WTC11 (cell line): ENCODE measurements around the gene GNAL. TPM values are rescaled to one million over a fixed set of nuclear protein-coding genes. Genes with fewer than 3 reads are reported as not detected.

ENCODE experiments used
- ATAC-seq: fragments of 200-7000 bp; cut with Tn5 transposase; 2 replicates; pipeline ENCODE4 v1.10.0; 2021; ENCODE audit warnings: mild to moderate bottlenecking, moderate library complexity
- CTCF ChIA-PET: fragments of 300-600 bp; sonication (Branson Sonifier 250); formaldehyde crosslinking; loops from one replicate; lab custom pipeline; 2021; ENCODE audit warnings: antibody characterized with exemption; lab: Charles Lee
- POLR2A ChIA-PET: fragments of 350-600 bp; sonication (Branson Sonifier 250); formaldehyde crosslinking; loops from one replicate; lab custom pipeline; 2021; ENCODE audit warnings: antibody characterized with exemption; lab: Charles Lee
- DNase-seq: peaks from one replicate; pipeline ENCODE4 v3.0.0; 2021; ENCODE audit warnings: low spot score
- H3K27ac Mint-ChIP-seq: 2 replicates; pipeline ENCODE4 v1.8.0; 2021; ENCODE audit warnings: mixed read lengths
- H3K27me3 Mint-ChIP-seq: 2 replicates; pipeline ENCODE4 v1.8.0; 2021; ENCODE audit warnings: low read depth, mild to moderate bottlenecking, moderate library complexity, mixed read lengths
- H3K36me3 Mint-ChIP-seq: 2 replicates; pipeline ENCODE4 v1.8.0; 2021; ENCODE audit warnings: mixed read lengths
- H3K4me1 Mint-ChIP-seq: 2 replicates; pipeline ENCODE4 v1.8.0; 2022; ENCODE audit warnings: mixed read lengths
- H3K4me3 Mint-ChIP-seq: 2 replicates; pipeline ENCODE4 v1.8.0; 2021; ENCODE audit warnings: mild to moderate bottlenecking, moderate library complexity, mixed read lengths
- H3K9me3 Mint-ChIP-seq: 2 replicates; pipeline ENCODE4 v1.8.0; 2021; ENCODE audit warnings: mixed read lengths
- ARID4B ChIP-seq: sonication (generic); formaldehyde crosslinking; IDR thresholded peaks from 2 replicates; pipeline ENCODE4 v1.8.0; 2023; ENCODE audit warnings: missing genetic modification reagents, mild to moderate bottlenecking, borderline replicate concordance
- ELF4 ChIP-seq: sonication (generic); formaldehyde crosslinking; IDR thresholded peaks from 2 replicates; pipeline ENCODE4 v1.8.1; 2022; ENCODE audit warnings: low read depth, mild to moderate bottlenecking, moderate library complexity, missing genetic modification reagents
- EMX1 ChIP-seq: fragments of 250-450 bp; sonication (Bioruptor Pico); IDR thresholded peaks from 2 replicates; pipeline ENCODE4 v1.8.0; 2021; ENCODE audit warnings: mild to moderate bottlenecking
- HMGXB4 ChIP-seq: sonication (generic); formaldehyde crosslinking; IDR thresholded peaks from 2 replicates; pipeline ENCODE4 v1.8.1; 2023; ENCODE audit warnings: mild to moderate bottlenecking, moderate library complexity, missing genetic modification reagents
- IRF1 ChIP-seq: sonication (generic); formaldehyde crosslinking; IDR thresholded peaks from 2 replicates; pipeline ENCODE4 v1.8.0; 2023; ENCODE audit warnings: missing genetic modification reagents
- JAZF1 ChIP-seq: fragments of 250-450 bp; sonication (Bioruptor Pico); IDR thresholded peaks from 2 replicates; pipeline ENCODE4 v1.9.0; 2021; ENCODE audit warnings: moderate library complexity, mild to moderate bottlenecking, inconsistent platforms
- NR1H2 ChIP-seq: sonication (generic); formaldehyde crosslinking; IDR thresholded peaks from 2 replicates; pipeline ENCODE4 v1.9.0; 2021; ENCODE audit warnings: mild to moderate bottlenecking, moderate library complexity, missing genetic modification reagents
- OVOL2 ChIP-seq: fragments of 250-450 bp; sonication (Bioruptor Pico); IDR thresholded peaks from 2 replicates; pipeline ENCODE4 v1.9.0; 2021; ENCODE audit warnings: mild to moderate bottlenecking, borderline replicate concordance
- PRRX2 ChIP-seq: fragments of 250-450 bp; sonication (Bioruptor Pico); IDR thresholded peaks from 2 replicates; pipeline ENCODE4 v1.8.0; 2021; ENCODE audit warnings: mild to moderate bottlenecking
- SMAD4 ChIP-seq: sonication (generic); formaldehyde crosslinking; IDR thresholded peaks from 2 replicates; pipeline ENCODE4 v1.8.0; 2022; ENCODE audit warnings: mild to moderate bottlenecking, missing genetic modification reagents
- STAT6 ChIP-seq: sonication (generic); formaldehyde crosslinking; conservative IDR thresholded peaks from 2 replicates; pipeline ENCODE4 v1.8.1; 2023; ENCODE audit warnings: mild to moderate bottlenecking, low read depth, missing genetic modification reagents, moderate library complexity
- TEAD1 ChIP-seq: sonication (generic); formaldehyde crosslinking; IDR thresholded peaks from 2 replicates; pipeline ENCODE4 v1.8.0; 2022; ENCODE audit warnings: mild to moderate bottlenecking, missing genetic modification reagents
- USF2 ChIP-seq: sonication (generic); formaldehyde crosslinking; IDR thresholded peaks from 2 replicates; pipeline ENCODE4 v1.8.1; 2023; ENCODE audit warnings: mild to moderate bottlenecking, missing genetic modification reagents, moderate library complexity
- ZMAT4 ChIP-seq: fragments of 250-450 bp; sonication (Bioruptor Pico); IDR thresholded peaks from 2 replicates; pipeline ENCODE4 v1.9.0; 2021; ENCODE audit warnings: mild to moderate bottlenecking
- ZNF138 ChIP-seq: sonication (generic); formaldehyde crosslinking; conservative IDR thresholded peaks from 2 replicates; pipeline ENCODE4 v1.8.1; 2022; ENCODE audit warnings: mild to moderate bottlenecking, moderate library complexity, missing genetic modification reagents
- ZNF281 ChIP-seq: sonication (generic); formaldehyde crosslinking; IDR thresholded peaks from 2 replicates; pipeline ENCODE4 v1.8.0; 2023; ENCODE audit warnings: mild to moderate bottlenecking, missing genetic modification reagents
- ZNF317 ChIP-seq: sonication (generic); formaldehyde crosslinking; IDR thresholded peaks from 2 replicates; pipeline ENCODE4 v1.8.1; 2023; ENCODE audit warnings: low read depth, mild to moderate bottlenecking, moderate library complexity, missing genetic modification reagents, borderline replicate concordance
- ZNF416 ChIP-seq: fragments of 250-450 bp; sonication (Bioruptor Pico); IDR thresholded peaks from 2 replicates; pipeline ENCODE4 v1.9.0; 2021; ENCODE audit warnings: mild to moderate bottlenecking, inconsistent platforms
- ZNF425 ChIP-seq: fragments of 250-450 bp; sonication (Bioruptor Pico); conservative IDR thresholded peaks from 2 replicates; pipeline ENCODE4 v1.9.0; 2021; ENCODE audit warnings: mild to moderate bottlenecking
- total RNA-seq: library from RNA; stranded (reverse); gene quantifications from 3 replicates; pipeline ENCODE4 v1.2.3, GENCODE V29; 2021

GNAL gene
- total RNA-seq, 1 experiment from 2014 or later, result 22.3 TPM

GRCh38 chr18:11844436-11844835, 155.4 kb downstream of the GNAL start:
- DNase-seq, result no peak
- ChIA-PET POLR2A (no interaction called here), CTCF (interaction anchor here (1.4 kb wide), 1 partner anchor 83 kb away, joined by 3 read pairs; no protein-coding TSS in a partner anchor)
- Mint-ChIP-seq H3K4me3 (no peak overlapping the region), H3K4me1 (peaks cover 7% of the 10 kb centered on the region), H3K27ac (peak overlapping the region; percentile 60; the same call in 1 of the 2 replicates), H3K27me3 (no peaks in the 10 kb centered on the region), H3K9me3 (no peaks in the 10 kb centered on the region), H3K36me3 (no peaks in the 10 kb centered on the region)
- ATAC-seq, result no peak
- TF ChIP-seq TEAD1 (CRISPR knock-in tag) (no peak), EMX1 (CRISPR knock-in tag) (no peak), JAZF1 (CRISPR knock-in tag) (no peak), ARID4B (no peak), USF2 (CRISPR knock-in tag) (no peak), ZNF416 (CRISPR knock-in tag) (no peak), ZNF138 (no peak), IRF1 (CRISPR knock-in tag) (no peak), OVOL2 (no peak), ZNF317 (CRISPR knock-in tag) (no peak), ZNF281 (no peak), ELF4 (CRISPR knock-in tag) (no peak), STAT6 (CRISPR knock-in tag) (no peak)

GRCh38 chr18:11845654-11846053, 156.6 kb downstream of the GNAL start:
- CTCF ChIA-PET, result interaction anchor here (1.4 kb wide), 1 partner anchor 85 kb away, joined by 3 read pairs; no protein-coding TSS in a partner anchor
- H3K27ac Mint-ChIP-seq, result 0 out of 2 replicates have a peak overlapping the region, but pooled peaks have one; percentile 21
- TF ChIP-seq ZMAT4 (CRISPR knock-in tag) (no peak), NR1H2 (CRISPR knock-in tag) (no peak), PRRX2 (CRISPR knock-in tag) (no peak), SMAD4 (CRISPR knock-in tag) (no peak), HMGXB4 (CRISPR knock-in tag) (no peak), EMX1 (CRISPR knock-in tag) (no peak), ZNF425 (no peak)

More at GRCh38 chr18:11845654-11846053, 156.6 kb downstream of the GNAL start:
- DNase-seq (no peak), ATAC-seq (no peak)
- H3K9me3 Mint-ChIP-seq, result no peaks in the 10 kb centered on the region
- no peaks in the 10 kb centered on the region for H3K27me3 Mint-ChIP-seq
- no peaks in the 10 kb centered on the region for H3K36me3 Mint-ChIP-seq
- POLR2A ChIA-PET, result no interaction called here
- H3K4me3 Mint-ChIP-seq, result no peak overlapping the region
- peaks cover 11% of the 10 kb centered on the region for H3K4me1 Mint-ChIP-seq
